ENCODE data around the gene HMX2. TPM values are rescaled to one million over a fixed set of nuclear protein-coding genes. Genes with fewer than 3 reads are reported as not detected.

HMX2 gene
- total RNA-seq, 1 experiment from 2014 or later, result not detected

DNA sequence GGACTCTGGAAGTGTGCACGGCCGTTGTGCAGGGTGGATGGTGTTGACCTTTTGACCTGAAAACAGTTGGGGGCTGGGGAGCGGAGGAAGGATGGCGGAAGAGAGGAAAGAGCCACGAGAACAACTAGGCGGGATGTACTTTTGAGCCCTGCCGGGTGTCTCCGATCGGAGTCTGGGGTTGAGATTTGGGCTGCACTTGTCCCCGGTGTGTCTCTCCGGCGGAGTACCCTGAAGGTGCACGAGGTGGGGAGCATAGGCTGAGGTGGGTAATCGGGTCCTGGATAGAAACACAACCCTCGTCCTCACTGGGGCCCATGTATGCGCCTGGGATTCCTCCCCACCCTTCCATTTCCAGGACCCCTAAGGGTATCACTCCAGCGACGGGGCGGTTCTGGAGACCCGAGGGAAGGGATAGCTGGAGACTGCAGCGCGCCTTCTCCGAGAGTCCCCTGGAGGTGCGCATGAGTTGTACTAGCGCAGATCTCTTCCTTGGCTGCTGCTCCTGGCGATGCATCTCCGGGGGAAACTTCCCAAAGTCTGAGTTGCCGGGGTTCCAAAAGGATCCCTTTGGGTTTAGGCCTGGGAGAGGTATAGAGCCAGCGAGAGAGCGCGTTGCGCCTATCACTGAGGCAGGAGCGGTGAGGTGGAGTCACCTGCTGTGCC lies 4.6 kb upstream of the HMX2 start:
- RAD21 ChIA-PET (ENCODE audit: low non-redundant PET in 1 of 2, low total read pairs in 2 of 2, uncharacterized antibody in 2 of 2, unreplicated experiment in 2 of 2), result no interaction called here
- no peaks in the 10 kb centered on the region for H3K9me3 ChIP-seq (ENCODE audit: control insufficient read depth in 1 of 2, insufficient read depth in 1 of 2, low read depth in 1 of 2, low read length in 2 of 2)

More for the DNA sequence above, 4.6 kb upstream of the HMX2 start:
- BruUV-seq (replicated peaks), result no TSS peak
- DNase-seq (ENCODE audit: low read depth, low spot score) (no peak), ATAC-seq (no peak)
- no peak overlapping the region for H3K27ac ChIP-seq (ENCODE audit: low read depth, low read length)
- H2AFZ ChIP-seq (ENCODE audit: low read depth, low read length, poor library complexity, severe bottlenecking), result no peak overlapping the region
- H3K79me2 ChIP-seq (ENCODE audit: insufficient read depth, low read length), result no peaks in the 10 kb centered on the region
- POLR2A ChIA-PET, result no interaction called here
- no peaks in the 10 kb centered on the region for H3K9me2 ChIP-seq (ENCODE audit: insufficient read depth)
- no peaks in the 10 kb centered on the region for H3K36me3 ChIP-seq (ENCODE audit: control insufficient read depth in 1 of 2, insufficient read depth in 2 of 2, low read length in 2 of 2)
- H3K27me3 ChIP-seq (ENCODE audit: insufficient read depth, low read length), result no peaks in the 10 kb centered on the region
- no peak overlapping the region for H3K9ac ChIP-seq (ENCODE audit: low read length)
- H3K4me3 ChIP-seq (replicated peaks in 1 of 2; ENCODE audit: low read depth in 1 of 2, low read length in 2 of 2), result no peak overlapping the region
- H3K4me1 ChIP-seq (ENCODE audit: control insufficient read depth in 1 of 2, insufficient read depth in 2 of 2, low read length in 2 of 2), result peaks cover 5 to 8% of the 10 kb centered on the region in 2 experiments; a peak in 1 of 4 replicates
- H4K20me1 ChIP-seq (ENCODE audit: insufficient read depth), result no peaks in the 10 kb centered on the region
- CTCF ChIA-PET, result no interaction called here
- no peak for TF ChIP-seq POLR2AphosphoS5 (IDR thresholded peaks at IDR 0.05; ENCODE audit: low read depth, low read length)
- TF ChIP-seq SRF (IDR thresholded peaks at IDR 0.05; ENCODE audit: low read depth), result no peak
- TF ChIP-seq SIN3A (IDR thresholded peaks at IDR 0.05; ENCODE audit: low read depth), result no peak
- TF ChIP-seq, protein P1, sequence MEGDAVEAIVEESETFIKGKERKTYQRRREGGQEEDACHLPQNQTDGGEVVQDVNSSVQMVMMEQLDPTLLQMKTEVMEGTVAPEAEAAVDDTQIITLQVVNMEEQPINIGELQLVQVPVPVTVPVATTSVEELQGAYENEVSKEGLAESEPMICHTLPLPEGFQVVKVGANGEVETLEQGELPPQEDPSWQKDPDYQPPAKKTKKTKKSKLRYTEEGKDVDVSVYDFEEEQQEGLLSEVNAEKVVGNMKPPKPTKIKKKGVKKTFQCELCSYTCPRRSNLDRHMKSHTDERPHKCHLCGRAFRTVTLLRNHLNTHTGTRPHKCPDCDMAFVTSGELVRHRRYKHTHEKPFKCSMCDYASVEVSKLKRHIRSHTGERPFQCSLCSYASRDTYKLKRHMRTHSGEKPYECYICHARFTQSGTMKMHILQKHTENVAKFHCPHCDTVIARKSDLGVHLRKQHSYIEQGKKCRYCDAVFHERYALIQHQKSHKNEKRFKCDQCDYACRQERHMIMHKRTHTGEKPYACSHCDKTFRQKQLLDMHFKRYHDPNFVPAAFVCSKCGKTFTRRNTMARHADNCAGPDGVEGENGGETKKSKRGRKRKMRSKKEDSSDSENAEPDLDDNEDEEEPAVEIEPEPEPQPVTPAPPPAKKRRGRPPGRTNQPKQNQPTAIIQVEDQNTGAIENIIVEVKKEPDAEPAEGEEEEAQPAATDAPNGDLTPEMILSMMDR (IDR thresholded peaks at IDR 0.05 in 2 of 3, conservative IDR thresholded peaks at IDR 0.05 in 1 of 3; ENCODE audit: borderline replicate concordance in 1 of 3, insufficient read depth in 1 of 3, low read depth in 2 of 3, low read length in 2 of 3), result no peak
- TF ChIP-seq, protein P2, sequence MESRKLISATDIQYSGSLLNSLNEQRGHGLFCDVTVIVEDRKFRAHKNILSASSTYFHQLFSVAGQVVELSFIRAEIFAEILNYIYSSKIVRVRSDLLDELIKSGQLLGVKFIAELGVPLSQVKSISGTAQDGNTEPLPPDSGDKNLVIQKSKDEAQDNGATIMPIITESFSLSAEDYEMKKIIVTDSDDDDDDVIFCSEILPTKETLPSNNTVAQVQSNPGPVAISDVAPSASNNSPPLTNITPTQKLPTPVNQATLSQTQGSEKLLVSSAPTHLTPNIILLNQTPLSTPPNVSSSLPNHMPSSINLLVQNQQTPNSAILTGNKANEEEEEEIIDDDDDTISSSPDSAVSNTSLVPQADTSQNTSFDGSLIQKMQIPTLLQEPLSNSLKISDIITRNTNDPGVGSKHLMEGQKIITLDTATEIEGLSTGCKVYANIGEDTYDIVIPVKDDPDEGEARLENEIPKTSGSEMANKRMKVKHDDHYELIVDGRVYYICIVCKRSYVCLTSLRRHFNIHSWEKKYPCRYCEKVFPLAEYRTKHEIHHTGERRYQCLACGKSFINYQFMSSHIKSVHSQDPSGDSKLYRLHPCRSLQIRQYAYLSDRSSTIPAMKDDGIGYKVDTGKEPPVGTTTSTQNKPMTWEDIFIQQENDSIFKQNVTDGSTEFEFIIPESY (IDR thresholded peaks at IDR 0.05; ENCODE audit: extremely low read depth, insufficient replicate concordance, low read length), result no peak
- TF ChIP-seq CBX3 (IDR thresholded peaks at IDR 0.05; ENCODE audit: low read depth), result no peak
- TF ChIP-seq POLR2A (IDR thresholded peaks at IDR 0.05; ENCODE audit: borderline replicate concordance, extremely low read depth, insufficient read depth, insufficient read length), result no peak
- no peak for TF ChIP-seq FOSL1 (IDR thresholded peaks at IDR 0.05; ENCODE audit: low read depth)
- no peak overlapping the region for H3K4me2 ChIP-seq (ENCODE audit: low read length)
- intact Hi-C loops (cut with micrococcal nuclease), result no loop called here
